Measurements from ENCODE around the gene SCAND1. TPM values are rescaled to one million over a fixed set of nuclear protein-coding genes. Genes with fewer than 3 reads are reported as not detected.

Gene SCAND1
- total RNA-seq, 1 donor from 2014 or later = 6.4 TPM

GRCh38 chr20:35942243-35942642 lies 12.1 kb downstream of the SCAND1 start:
- Histone ChIP-seq H3K36me3 (no peaks in the 10 kb centered on the region), H4K20me1 (ENCODE audit: low read depth) (no peaks in the 10 kb centered on the region), H3K4me1 (peaks cover 20% of the 10 kb centered on the region), H3K4me3 (no peak overlapping the region), H3K79me2 (ENCODE audit: low read depth) (peaks cover 14% of the 10 kb centered on the region), H3K4me2 (peak overlapping the region; percentile 56), H3K9ac (no peak overlapping the region), H3K27ac (no peak overlapping the region), H3K9me3 (ENCODE audit: low read depth) (no peaks in the 10 kb centered on the region), H3F3A (ENCODE audit: low read depth) (peaks cover 26% of the 10 kb centered on the region), H2AFZ (replicated peaks) (no peak overlapping the region), H3K27me3 (no peaks in the 10 kb centered on the region)
- peak overlapping the region; percentile 99 for H3K27ac Mint-ChIP-seq
- H3K4me1 Mint-ChIP-seq = peaks cover 36% of the 10 kb centered on the region
- no peaks in the 10 kb centered on the region for H3K27me3 Mint-ChIP-seq (ENCODE audit: insufficient read depth, low read depth)
- H3K4me3 Mint-ChIP-seq = peak overlapping the region; percentile 78
- H3K36me3 Mint-ChIP-seq = peaks cover 20% of the 10 kb centered on the region
- H3K9me3 Mint-ChIP-seq = no peaks in the 10 kb centered on the region
- peak; percentile 84 for DNase-seq (ENCODE audit: low spot score)
- TF ChIP-seq, protein P1, sequence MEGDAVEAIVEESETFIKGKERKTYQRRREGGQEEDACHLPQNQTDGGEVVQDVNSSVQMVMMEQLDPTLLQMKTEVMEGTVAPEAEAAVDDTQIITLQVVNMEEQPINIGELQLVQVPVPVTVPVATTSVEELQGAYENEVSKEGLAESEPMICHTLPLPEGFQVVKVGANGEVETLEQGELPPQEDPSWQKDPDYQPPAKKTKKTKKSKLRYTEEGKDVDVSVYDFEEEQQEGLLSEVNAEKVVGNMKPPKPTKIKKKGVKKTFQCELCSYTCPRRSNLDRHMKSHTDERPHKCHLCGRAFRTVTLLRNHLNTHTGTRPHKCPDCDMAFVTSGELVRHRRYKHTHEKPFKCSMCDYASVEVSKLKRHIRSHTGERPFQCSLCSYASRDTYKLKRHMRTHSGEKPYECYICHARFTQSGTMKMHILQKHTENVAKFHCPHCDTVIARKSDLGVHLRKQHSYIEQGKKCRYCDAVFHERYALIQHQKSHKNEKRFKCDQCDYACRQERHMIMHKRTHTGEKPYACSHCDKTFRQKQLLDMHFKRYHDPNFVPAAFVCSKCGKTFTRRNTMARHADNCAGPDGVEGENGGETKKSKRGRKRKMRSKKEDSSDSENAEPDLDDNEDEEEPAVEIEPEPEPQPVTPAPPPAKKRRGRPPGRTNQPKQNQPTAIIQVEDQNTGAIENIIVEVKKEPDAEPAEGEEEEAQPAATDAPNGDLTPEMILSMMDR (IDR thresholded peaks at IDR 0.05) = no peak
- TF ChIP-seq EZH2phosphoT487 (IDR thresholded peaks at IDR 0.05) (no peak), EZH2 (IDR thresholded peaks at IDR 0.05) (no peak)

GRCh38 chr20:35941620-35942019 lies 12.7 kb downstream of the SCAND1 start:
- Histone ChIP-seq H2AFZ (replicated peaks) (no peak overlapping the region), H3K36me3 (no peaks in the 10 kb centered on the region), H3K4me1 (peaks cover 20% of the 10 kb centered on the region), H3K4me2 (no peak overlapping the region), H3K27ac (no peak overlapping the region), H3F3A (ENCODE audit: low read depth) (peaks cover 20% of the 10 kb centered on the region), H4K20me1 (ENCODE audit: low read depth) (no peaks in the 10 kb centered on the region), H3K79me2 (ENCODE audit: low read depth) (peaks cover 20% of the 10 kb centered on the region), H3K9me3 (ENCODE audit: low read depth) (no peaks in the 10 kb centered on the region), H3K4me3 (no peak overlapping the region), H3K9ac (no peak overlapping the region), H3K27me3 (no peaks in the 10 kb centered on the region)
- Mint-ChIP-seq H3K9me3 (no peaks in the 10 kb centered on the region), H3K4me3 (no peak overlapping the region), H3K27ac (peak overlapping the region; percentile 30), H3K27me3 (ENCODE audit: insufficient read depth, low read depth) (no peaks in the 10 kb centered on the region), H3K4me1 (peaks cover 36% of the 10 kb centered on the region), H3K36me3 (peaks cover 22% of the 10 kb centered on the region)
- TF ChIP-seq, protein P1 (IDR thresholded peaks at IDR 0.05) = no peak
- no peak for DNase-seq (ENCODE audit: low spot score)

- Histone ChIP-seq H3K4me1 (peaks cover 23% of the 10 kb centered on the region), H2AFZ (replicated peaks) (no peak overlapping the region), H3K9me3 (ENCODE audit: low read depth) (no peaks in the 10 kb centered on the region), H3K79me2 (ENCODE audit: low read depth) (peaks cover 21% of the 10 kb centered on the region), H3F3A (ENCODE audit: low read depth) (peaks cover 19% of the 10 kb centered on the region), H3K27me3 (no peaks in the 10 kb centered on the region), H3K4me2 (no peak overlapping the region), H3K27ac (no peak overlapping the region), H3K9ac (no peak overlapping the region), H3K4me3 (no peak overlapping the region), H4K20me1 (ENCODE audit: low read depth) (peaks cover 5% of the 10 kb centered on the region), H3K36me3 (no peaks in the 10 kb centered on the region)
- no peak overlapping the region for H3K4me3 Mint-ChIP-seq
- TF ChIP-seq EZH2phosphoT487 (IDR thresholded peaks at IDR 0.05) (no peak), EZH2 (IDR thresholded peaks at IDR 0.05) (no peak)
- TF ChIP-seq, protein P1 (IDR thresholded peaks at IDR 0.05) = no peak
- peaks cover 27% of the 10 kb centered on the region for H3K4me1 Mint-ChIP-seq
- H3K36me3 Mint-ChIP-seq = peaks cover 21% of the 10 kb centered on the region
- H3K27ac Mint-ChIP-seq = no peak overlapping the region
- no peak for DNase-seq (ENCODE audit: low spot score)
- no peaks in the 10 kb centered on the region for H3K27me3 Mint-ChIP-seq (ENCODE audit: insufficient read depth, low read depth)
- H3K9me3 Mint-ChIP-seq = no peaks in the 10 kb centered on the region
Observed at GRCh38 chr20:35939264-35939663, 15.0 kb downstream of the SCAND1 start.
